PFSK-1 (cell line): ENCODE measurements around the gene IL21.

ENCODE experiments used
- FOXP2 ChIP-seq: optimal IDR thresholded peaks from 2 replicates; pipeline ENCODE3; 2011; ENCODE audit warnings: borderline replicate concordance, control low read depth, inconsistent platforms; ENCODE audit not compliant: insufficient read depth; ENCODE audit errors: extremely low read length, extremely low read depth
- REST ChIP-seq, 2 experiments: IDR thresholded peaks; 2 replicates each; pipeline versions ENCODE4 v1.6.1 to v1.8.0; 2011 to 2012; ENCODE audit warnings: low read depth in 2 of 2, low read length in 2 of 2, control low read depth in 1 of 2, inconsistent platforms in 1 of 2, mild to moderate bottlenecking in 1 of 2, moderate library complexity in 1 of 2; ENCODE audit not compliant: insufficient read depth in 1 of 2
- TAF1 ChIP-seq: IDR thresholded peaks from 2 replicates; pipeline ENCODE4 v1.6.1; 2012; ENCODE audit warnings: low read length, control low read depth, borderline replicate concordance; ENCODE audit not compliant: insufficient read depth

GRCh38 chr4:122604146-122604545 is 16.7 kb downstream of the IL21 start:
- no peak for TF ChIP-seq TAF1
- TF ChIP-seq FOXP2, result no peak
- TF ChIP-seq REST (IDR thresholded peaks at IDR 0.05; ENCODE audit: insufficient read depth in 1 of 2, low read depth in 2 of 2, low read length in 2 of 2), result no peak
